Measurements from ENCODE around the gene S100A6. TPM values are rescaled to one million over a fixed set of nuclear protein-coding genes. Genes with fewer than 3 reads are reported as not detected.
A peak's percentile ranks its signal among the peaks of the same experiment; 100 is the strongest.

The S100A6 gene
- total RNA-seq, 4 donors from 2014 or later = 153 to 361 (median 224) TPM

DNA sequence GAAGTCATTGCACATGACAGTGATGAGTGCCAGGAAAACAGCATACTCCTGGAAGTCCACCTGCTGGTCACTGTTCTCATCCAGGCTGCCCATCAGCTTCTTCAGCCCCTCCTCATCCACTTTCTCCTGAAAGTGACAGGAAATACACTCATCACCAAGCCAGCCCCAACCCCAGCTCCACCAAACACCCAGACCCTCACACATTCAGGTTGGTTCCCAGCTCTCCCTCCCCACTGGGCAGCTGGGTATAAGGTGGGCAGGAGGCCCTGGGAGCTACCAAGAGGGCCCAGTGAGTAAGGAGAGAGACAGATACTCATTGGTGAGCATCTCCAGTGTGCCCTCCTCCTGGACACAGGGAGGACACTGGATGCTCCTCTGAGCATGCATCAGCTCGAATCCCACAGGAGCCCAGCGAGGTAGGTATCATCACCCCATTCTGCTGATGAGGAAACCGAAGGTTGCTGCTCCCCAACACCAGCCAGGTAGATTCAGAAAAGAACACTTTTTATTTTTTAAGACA lies 25.7 kb upstream of the S100A6 start:
- no peak overlapping the region for H3K4me3 ChIP-seq
- ATAC-seq (no peak), DNase-seq (no peak)
- intact Hi-C loops (cut with DNase I; ENCODE audit: low total_unique reads) = loop anchor here (10.0 kb wide), 1 partner anchor 207 kb away; the partner anchor contains the start of gene S100A9
- no peaks in the 10 kb centered on the region for H3K27me3 ChIP-seq
- peak overlapping the region in 1 of 4 donors; percentile 16 for H3K27ac ChIP-seq
- peaks cover 10 to 14% of the 10 kb centered on the region in 2 donors for H3K4me1 ChIP-seq
- H3K9me3 ChIP-seq = no peaks in the 10 kb centered on the region
- H3K36me3 ChIP-seq = no peaks in the 10 kb centered on the region
- TF ChIP-seq, protein P1, sequence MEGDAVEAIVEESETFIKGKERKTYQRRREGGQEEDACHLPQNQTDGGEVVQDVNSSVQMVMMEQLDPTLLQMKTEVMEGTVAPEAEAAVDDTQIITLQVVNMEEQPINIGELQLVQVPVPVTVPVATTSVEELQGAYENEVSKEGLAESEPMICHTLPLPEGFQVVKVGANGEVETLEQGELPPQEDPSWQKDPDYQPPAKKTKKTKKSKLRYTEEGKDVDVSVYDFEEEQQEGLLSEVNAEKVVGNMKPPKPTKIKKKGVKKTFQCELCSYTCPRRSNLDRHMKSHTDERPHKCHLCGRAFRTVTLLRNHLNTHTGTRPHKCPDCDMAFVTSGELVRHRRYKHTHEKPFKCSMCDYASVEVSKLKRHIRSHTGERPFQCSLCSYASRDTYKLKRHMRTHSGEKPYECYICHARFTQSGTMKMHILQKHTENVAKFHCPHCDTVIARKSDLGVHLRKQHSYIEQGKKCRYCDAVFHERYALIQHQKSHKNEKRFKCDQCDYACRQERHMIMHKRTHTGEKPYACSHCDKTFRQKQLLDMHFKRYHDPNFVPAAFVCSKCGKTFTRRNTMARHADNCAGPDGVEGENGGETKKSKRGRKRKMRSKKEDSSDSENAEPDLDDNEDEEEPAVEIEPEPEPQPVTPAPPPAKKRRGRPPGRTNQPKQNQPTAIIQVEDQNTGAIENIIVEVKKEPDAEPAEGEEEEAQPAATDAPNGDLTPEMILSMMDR (IDR thresholded peaks at IDR 0.05 in 4 of 5, conservative IDR thresholded peaks at IDR 0.05 in 1 of 5) = no peak
- no peak for TF ChIP-seq POLR2A (IDR thresholded peaks at IDR 0.05)
- in situ Hi-C loops (cut with MboI; ENCODE audit: low sequenced_read_pairs in 4 of 4) = loop anchor here (5.0 to 10.0 kb wide), 2 partner anchors 47 to 49 kb away; no protein-coding TSS in a partner anchor

DNA sequence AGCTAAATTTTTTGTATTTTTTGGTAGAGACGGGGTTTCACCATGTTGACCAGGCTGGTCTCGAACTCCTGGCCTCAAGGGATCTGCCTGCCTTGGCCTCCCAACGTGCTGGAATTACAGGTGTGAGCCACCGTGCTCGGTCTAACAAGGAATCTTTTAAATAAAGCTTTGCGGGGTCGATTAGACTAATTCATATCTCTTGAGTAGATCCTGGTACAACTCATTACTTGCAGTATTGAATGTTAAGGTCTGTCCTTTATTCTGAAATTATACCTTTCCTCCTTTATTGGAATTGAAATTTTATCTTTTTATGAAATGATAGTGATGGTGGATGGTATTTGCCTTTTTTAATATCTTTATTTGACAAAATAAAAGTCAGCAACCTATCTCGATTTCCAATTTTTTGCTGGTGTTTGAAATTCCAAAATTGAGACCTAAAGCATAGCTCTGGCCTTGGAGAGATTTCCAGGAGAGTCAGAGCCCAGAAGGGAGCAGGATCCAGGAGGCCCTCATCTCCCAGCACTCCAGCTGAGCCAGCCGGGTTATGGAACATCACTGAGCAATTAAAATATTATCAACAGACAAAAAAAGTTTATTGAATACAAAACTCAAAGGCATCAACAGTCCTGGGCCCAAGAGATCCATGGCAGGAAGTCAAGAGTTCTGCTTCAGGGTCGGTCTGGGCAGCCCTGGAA lies 25.1 kb upstream of the S100A6 start:
- TF ChIP-seq, protein P1 (IDR thresholded peaks at IDR 0.05 in 4 of 5, conservative IDR thresholded peaks at IDR 0.05 in 1 of 5) = no peak
- no peak for TF ChIP-seq POLR2A (IDR thresholded peaks at IDR 0.05)
- H3K4me1 ChIP-seq = peaks cover 5 to 8% of the 10 kb centered on the region in 2 donors
- H3K27me3 ChIP-seq = no peaks in the 10 kb centered on the region
- peak overlapping the region in 1 of 4 donors; percentile 16 for H3K27ac ChIP-seq
- ATAC-seq (no peak), DNase-seq (no peak)
- in situ Hi-C loops (cut with MboI; ENCODE audit: low sequenced_read_pairs in 4 of 4) = loop anchor here (5.0 to 10.0 kb wide), 2 partner anchors 46 to 49 kb away; no protein-coding TSS in a partner anchor
- no peaks in the 10 kb centered on the region for H3K9me3 ChIP-seq
- no peak overlapping the region for H3K4me3 ChIP-seq
- H3K36me3 ChIP-seq = no peaks in the 10 kb centered on the region
- intact Hi-C loops (cut with DNase I; ENCODE audit: low total_unique reads) = loop anchor here (10.0 kb wide), 1 partner anchor 206 kb away; the partner anchor contains the start of gene S100A9

DNA sequence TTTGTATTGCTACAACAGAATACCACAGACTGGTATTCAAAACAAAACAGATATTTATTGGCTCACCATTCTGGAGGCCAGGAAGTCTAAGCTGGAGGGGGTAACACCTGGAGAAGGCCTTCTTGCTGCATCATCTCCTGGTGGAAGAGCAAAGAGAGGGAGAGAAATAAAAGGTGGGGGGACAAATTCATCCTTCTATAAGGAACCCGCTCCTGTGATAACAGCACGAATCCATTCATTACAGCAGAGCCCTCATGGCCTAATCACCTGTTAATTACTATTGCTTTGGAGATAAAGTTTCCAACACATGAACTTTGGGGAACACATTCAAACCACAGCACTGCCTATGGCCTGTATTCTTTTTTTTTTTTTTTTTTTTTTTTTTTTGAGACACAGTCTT lies 24.4 kb upstream of the S100A6 start:
- intact Hi-C loops (cut with DNase I; ENCODE audit: low total_unique reads) = loop anchor here (10.0 kb wide), 1 partner anchor 205 kb away; the partner anchor contains the start of gene S100A9
- no peak overlapping the region for H3K27ac ChIP-seq
- no peaks in the 10 kb centered on the region for H3K27me3 ChIP-seq
- no peak for TF ChIP-seq POLR2A (IDR thresholded peaks at IDR 0.05)
- TF ChIP-seq, protein P1 (IDR thresholded peaks at IDR 0.05 in 4 of 5, conservative IDR thresholded peaks at IDR 0.05 in 1 of 5) = no peak
- H3K36me3 ChIP-seq = no peaks in the 10 kb centered on the region
- no peak for DNase-seq
- no peak for ATAC-seq
- H3K4me3 ChIP-seq = no peak overlapping the region
- in situ Hi-C loops (cut with MboI; ENCODE audit: low sequenced_read_pairs in 4 of 4) = loop anchor here (5.0 to 10.0 kb wide), 2 partner anchors 45 to 48 kb away; no protein-coding TSS in a partner anchor
- peaks cover 0 to under 1% of the 10 kb centered on the region in 2 donors for H3K4me1 ChIP-seq
- no peaks in the 10 kb centered on the region for H3K9me3 ChIP-seq

DNA sequence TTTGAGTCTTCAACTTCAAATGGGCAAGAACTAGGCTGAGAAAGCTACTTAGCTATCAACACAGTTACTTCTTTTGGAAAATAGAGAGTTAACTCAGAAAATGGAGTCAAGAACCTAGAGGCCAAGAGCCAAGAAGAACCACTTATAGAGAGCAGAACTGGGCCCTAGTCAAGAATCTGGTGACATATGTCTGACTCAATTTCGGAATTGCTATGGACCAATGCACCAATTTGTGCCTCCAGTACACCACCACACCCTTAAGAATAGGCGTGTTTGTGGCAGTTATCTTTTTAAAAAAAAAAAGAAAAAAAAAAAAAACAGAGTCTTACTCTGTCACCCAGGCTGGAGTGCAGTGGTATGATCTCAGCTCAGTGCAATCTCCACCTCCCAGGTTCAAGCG lies 22.1 kb upstream of the S100A6 start:
- no peak for TF ChIP-seq POLR2A (IDR thresholded peaks at IDR 0.05)
- TF ChIP-seq, protein P1 (IDR thresholded peaks at IDR 0.05 in 4 of 5, conservative IDR thresholded peaks at IDR 0.05 in 1 of 5) = no peak
- peaks cover 0 to 8% of the 10 kb centered on the region in 2 donors for H3K4me1 ChIP-seq
- intact Hi-C loops (cut with DNase I; ENCODE audit: low total_unique reads) = no loop called here
- H3K27ac ChIP-seq = no peak overlapping the region
- H3K36me3 ChIP-seq = no peaks in the 10 kb centered on the region
- in situ Hi-C loops (cut with MboI; ENCODE audit: low sequenced_read_pairs in 4 of 4) = no loop called here
- no peak overlapping the region for H3K4me3 ChIP-seq
- ATAC-seq (no peak), DNase-seq (no peak)
- H3K9me3 ChIP-seq = no peaks in the 10 kb centered on the region
- H3K27me3 ChIP-seq = no peaks in the 10 kb centered on the region

Data from gastrocnemius medialis (tissue), 4 donors.